K562 (cell line): Measurements from ENCODE around the gene COQ8B. TPM values are rescaled to one million over a fixed set of nuclear protein-coding genes. Genes with fewer than 3 reads are reported as not detected.

Source experiments
- FOXK2 ChIP-seq, 2 experiments: fragments of 450-650 bp; IDR thresholded peaks in 1 of 2; conservative IDR thresholded peaks in 1 of 2; 2 replicates each; pipeline ENCODE4 v1.6.1; 2016; ENCODE audit warnings: low read depth in 2 of 2, mild to moderate bottlenecking in 1 of 2
- GABPB1 ChIP-seq: sonication (generic); formaldehyde crosslinking; IDR thresholded peaks from 2 replicates; pipeline ENCODE4 v1.8.0; 2022; ENCODE audit warnings: mild to moderate bottlenecking, missing genetic modification reagents
- NFIC ChIP-seq: fragments of 450-650 bp; IDR thresholded peaks from 2 replicates; pipeline ENCODE4 v1.6.1; 2017; ENCODE audit warnings: mild to moderate bottlenecking, inconsistent platforms
- ZBED1 ChIP-seq: IDR thresholded peaks from 2 replicates; pipeline ENCODE4 v1.6.1; 2014
- polyA plus RNA-seq, 8 experiments: library from polyadenylated mRNA; depleted of rRNA in 4 of 8; stranded (reverse) in 5 of 8; unstranded in 3 of 8; fragments of >200 nt; fragmentation: Nextera tagmentation in 2 of 8; fragmentation: Illumina TruSeq in 1 of 8; extraction: Ambion mirVana in 2 of 8; extraction: Trizol in 1 of 8; gene quantifications; 2 replicates each; pipeline versions ENCODE4 v1.2.1 to v1.2.3, GENCODE V29; 2011 to 2014; ENCODE audit warnings: inconsistent platforms in 1 of 8, missing spikeins in 1 of 8
- total RNA-seq, 7 experiments: library from RNA; depleted of rRNA in 6 of 7; stranded (reverse); fragments of >200 nt in 6 of 7; fragmentation: Illumina TruSeq in 2 of 7; extraction: Trizol in 2 of 7; gene quantifications; 2 replicates each; pipeline versions ENCODE4 v1.2.1 to v1.2.3, GENCODE V29; 2011 to 2021; ENCODE audit warnings: low replicate concordance in 1 of 7
- TF ChIP-seq, protein P1 (sequence below): fragments of 450-650 bp; IDR thresholded peaks from 2 replicates; pipeline ENCODE4 v1.6.1; 2016; ENCODE audit warnings: low read depth
- TF ChIP-seq, protein P2 (sequence below): sonication (generic); formaldehyde crosslinking; IDR thresholded peaks from 2 replicates; pipeline ENCODE4 v1.4.0; 2020; ENCODE audit warnings: mild to moderate bottlenecking, missing genetic modification reagents
- TF ChIP-seq, protein P3 (sequence below), 2 experiments: fragments of 150-350 bp in 1 of 2; IDR thresholded peaks; 2 replicates each; pipeline ENCODE4 v1.6.1; 2012 to 2016; ENCODE audit warnings: low read depth in 2 of 2, low read length in 2 of 2, mild to moderate bottlenecking in 1 of 2, moderate library complexity in 1 of 2
- TF ChIP-seq, protein P4 (sequence below): sonication (generic); formaldehyde crosslinking; IDR thresholded peaks from 2 replicates; pipeline ENCODE4 v1.8.0; 2022; ENCODE audit warnings: mild to moderate bottlenecking, missing genetic modification reagents

The COQ8B gene
- total and polyA plus RNA-seq, 9 of the 15 experiments (the other 6 are each of a cell fraction or from before 2014, with no cell fraction given), result 0.41 to 32.3 (median 12.9) TPM

DNA sequence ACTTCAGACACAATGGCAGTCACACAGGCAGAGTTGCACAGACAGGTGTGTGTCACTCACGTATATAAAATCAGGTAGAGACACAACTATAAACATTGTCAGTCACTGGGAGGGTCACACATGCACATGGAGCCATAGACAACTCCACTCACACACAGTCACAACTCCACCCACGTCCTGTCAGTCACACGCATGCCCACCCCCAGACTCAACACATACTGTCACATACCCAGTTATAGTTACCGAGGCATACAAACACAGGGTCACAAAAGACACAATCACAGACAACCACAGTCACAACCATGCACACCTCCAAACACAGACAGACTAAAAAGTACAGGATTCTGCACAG lies 27.7 kb downstream of the COQ8B start (continued):
- TF ChIP-seq, protein P1, sequence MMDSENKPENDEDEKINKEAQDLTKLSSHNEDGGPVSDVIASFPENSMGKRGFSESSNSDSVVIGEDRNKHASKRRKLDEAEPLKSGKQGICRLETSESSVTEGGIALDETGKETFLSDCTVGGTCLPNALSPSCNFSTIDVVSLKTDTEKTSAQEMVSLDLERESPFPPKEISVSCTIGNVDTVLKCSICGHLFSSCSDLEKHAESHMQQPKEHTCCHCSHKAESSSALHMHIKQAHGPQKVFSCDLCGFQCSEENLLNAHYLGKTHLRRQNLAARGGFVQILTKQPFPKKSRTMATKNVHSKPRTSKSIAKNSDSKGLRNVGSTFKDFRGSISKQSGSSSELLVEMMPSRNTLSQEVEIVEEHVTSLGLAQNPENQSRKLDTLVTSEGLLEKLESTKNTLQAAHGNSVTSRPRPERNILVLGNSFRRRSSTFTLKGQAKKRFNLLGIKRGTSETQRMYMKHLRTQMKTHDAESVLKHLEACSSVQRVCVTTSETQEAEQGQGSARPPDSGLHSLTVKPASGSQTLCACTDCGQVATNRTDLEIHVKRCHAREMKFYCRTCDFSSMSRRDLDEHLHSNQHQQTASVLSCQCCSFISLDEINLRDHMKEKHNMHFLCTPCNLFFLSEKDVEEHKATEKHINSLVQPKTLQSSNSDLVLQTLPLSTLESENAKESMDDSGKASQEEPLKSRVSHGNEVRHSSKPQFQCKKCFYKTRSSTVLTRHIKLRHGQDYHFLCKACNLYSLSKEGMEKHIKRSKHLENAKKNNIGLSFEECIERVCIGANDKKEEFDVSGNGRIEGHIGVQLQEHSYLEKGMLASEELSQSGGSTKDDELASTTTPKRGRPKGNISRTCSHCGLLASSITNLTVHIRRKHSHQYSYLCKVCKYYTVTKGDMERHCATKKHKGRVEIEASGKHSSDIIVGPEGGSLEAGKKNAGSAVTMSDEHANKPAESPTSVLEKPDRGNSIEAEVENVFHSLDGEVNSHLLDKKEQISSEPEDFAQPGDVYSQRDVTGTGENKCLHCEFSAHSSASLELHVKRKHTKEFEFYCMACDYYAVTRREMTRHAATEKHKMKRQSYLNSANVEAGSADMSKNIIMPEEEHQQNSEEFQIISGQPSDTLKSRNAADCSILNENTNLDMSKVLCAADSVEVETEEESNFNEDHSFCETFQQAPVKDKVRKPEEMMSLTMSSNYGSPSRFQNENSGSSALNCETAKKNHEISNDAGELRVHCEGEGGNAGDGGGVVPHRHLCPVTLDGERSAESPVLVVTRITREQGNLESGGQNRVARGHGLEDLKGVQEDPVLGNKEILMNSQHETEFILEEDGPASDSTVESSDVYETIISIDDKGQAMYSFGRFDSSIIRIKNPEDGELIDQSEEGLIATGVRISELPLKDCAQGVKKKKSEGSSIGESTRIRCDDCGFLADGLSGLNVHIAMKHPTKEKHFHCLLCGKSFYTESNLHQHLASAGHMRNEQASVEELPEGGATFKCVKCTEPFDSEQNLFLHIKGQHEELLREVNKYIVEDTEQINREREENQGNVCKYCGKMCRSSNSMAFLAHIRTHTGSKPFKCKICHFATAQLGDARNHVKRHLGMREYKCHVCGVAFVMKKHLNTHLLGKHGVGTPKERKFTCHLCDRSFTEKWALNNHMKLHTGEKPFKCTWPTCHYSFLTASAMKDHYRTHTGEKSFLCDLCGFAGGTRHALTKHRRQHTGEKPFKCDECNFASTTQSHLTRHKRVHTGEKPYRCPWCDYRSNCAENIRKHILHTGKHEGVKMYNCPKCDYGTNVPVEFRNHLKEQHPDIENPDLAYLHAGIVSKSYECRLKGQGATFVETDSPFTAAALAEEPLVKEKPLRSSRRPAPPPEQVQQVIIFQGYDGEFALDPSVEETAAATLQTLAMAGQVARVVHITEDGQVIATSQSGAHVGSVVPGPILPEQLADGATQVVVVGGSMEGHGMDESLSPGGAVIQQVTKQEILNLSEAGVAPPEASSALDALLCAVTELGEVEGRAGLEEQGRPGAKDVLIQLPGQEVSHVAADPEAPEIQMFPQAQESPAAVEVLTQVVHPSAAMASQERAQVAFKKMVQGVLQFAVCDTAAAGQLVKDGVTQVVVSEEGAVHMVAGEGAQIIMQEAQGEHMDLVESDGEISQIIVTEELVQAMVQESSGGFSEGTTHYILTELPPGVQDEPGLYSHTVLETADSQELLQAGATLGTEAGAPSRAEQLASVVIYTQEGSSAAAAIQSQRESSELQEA, result no peak
- TF ChIP-seq, protein P2, sequence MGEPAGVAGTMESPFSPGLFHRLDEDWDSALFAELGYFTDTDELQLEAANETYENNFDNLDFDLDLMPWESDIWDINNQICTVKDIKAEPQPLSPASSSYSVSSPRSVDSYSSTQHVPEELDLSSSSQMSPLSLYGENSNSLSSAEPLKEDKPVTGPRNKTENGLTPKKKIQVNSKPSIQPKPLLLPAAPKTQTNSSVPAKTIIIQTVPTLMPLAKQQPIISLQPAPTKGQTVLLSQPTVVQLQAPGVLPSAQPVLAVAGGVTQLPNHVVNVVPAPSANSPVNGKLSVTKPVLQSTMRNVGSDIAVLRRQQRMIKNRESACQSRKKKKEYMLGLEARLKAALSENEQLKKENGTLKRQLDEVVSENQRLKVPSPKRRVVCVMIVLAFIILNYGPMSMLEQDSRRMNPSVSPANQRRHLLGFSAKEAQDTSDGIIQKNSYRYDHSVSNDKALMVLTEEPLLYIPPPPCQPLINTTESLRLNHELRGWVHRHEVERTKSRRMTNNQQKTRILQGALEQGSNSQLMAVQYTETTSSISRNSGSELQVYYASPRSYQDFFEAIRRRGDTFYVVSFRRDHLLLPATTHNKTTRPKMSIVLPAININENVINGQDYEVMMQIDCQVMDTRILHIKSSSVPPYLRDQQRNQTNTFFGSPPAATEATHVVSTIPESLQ (CRISPR knock-in tag), result no peak
- TF ChIP-seq GABPB1 (CRISPR knock-in tag), result no peak
- TF ChIP-seq, protein P3, sequence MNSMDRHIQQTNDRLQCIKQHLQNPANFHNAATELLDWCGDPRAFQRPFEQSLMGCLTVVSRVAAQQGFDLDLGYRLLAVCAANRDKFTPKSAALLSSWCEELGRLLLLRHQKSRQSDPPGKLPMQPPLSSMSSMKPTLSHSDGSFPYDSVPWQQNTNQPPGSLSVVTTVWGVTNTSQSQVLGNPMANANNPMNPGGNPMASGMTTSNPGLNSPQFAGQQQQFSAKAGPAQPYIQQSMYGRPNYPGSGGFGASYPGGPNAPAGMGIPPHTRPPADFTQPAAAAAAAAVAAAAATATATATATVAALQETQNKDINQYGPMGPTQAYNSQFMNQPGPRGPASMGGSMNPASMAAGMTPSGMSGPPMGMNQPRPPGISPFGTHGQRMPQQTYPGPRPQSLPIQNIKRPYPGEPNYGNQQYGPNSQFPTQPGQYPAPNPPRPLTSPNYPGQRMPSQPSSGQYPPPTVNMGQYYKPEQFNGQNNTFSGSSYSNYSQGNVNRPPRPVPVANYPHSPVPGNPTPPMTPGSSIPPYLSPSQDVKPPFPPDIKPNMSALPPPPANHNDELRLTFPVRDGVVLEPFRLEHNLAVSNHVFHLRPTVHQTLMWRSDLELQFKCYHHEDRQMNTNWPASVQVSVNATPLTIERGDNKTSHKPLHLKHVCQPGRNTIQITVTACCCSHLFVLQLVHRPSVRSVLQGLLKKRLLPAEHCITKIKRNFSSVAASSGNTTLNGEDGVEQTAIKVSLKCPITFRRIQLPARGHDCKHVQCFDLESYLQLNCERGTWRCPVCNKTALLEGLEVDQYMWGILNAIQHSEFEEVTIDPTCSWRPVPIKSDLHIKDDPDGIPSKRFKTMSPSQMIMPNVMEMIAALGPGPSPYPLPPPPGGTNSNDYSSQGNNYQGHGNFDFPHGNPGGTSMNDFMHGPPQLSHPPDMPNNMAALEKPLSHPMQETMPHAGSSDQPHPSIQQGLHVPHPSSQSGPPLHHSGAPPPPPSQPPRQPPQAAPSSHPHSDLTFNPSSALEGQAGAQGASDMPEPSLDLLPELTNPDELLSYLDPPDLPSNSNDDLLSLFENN (IDR thresholded peaks at IDR 0.05; ENCODE audit: low read depth in 2 of 2, low read length in 2 of 2), result no peak
- TF ChIP-seq, protein P4, sequence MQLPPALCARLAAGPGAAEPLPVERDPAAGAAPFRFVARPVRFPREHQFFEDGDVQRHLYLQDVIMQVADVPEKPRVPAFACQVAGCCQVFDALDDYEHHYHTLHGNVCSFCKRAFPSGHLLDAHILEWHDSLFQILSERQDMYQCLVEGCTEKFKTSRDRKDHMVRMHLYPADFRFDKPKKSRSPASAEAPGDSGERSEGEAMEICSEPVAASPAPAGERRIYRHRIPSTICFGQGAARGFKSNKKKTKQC (CRISPR knock-in tag), result no peak
- TF ChIP-seq FOXK2 (conservative IDR thresholded peaks at IDR 0.05 in 1 of 2, IDR thresholded peaks at IDR 0.05 in 1 of 2; ENCODE audit: low read depth in 2 of 2), result 0 out of 4 replicates have a peak, but pooled peaks of 1 of the 2 experiments have one; percentile 12
- TF ChIP-seq NFIC, result no peak
- TF ChIP-seq ZBED1, result no peak
- TF ChIP-seq, all 486 proteins: peak for 5
